ENCODE data around the gene ODR4. TPM values are rescaled to one million over a fixed set of nuclear protein-coding genes. Genes with fewer than 3 reads are reported as not detected.
A peak's percentile ranks its signal among the peaks of the same experiment; 100 is the strongest.
"Not testable (repeated sequence)": the region's sequence is repeated elsewhere in the genome, so short reads cannot be mapped to it uniquely, and the experiment has no call there.

ODR4 gene
- total RNA-seq, 1 donor from 2014 or later, result 57.5 TPM

GRCh38 chr1:186421446-186421845 is 45.8 kb downstream of the ODR4 start:
- no peak for DNase-seq (ENCODE audit: low spot score)

GRCh38 chr1:186424539-186424938 is 48.9 kb downstream of the ODR4 start:
- DNase-seq (ENCODE audit: low spot score), result no peak

GRCh38 chr1:186426118-186426517 is 50.5 kb downstream of the ODR4 start:
- DNase-seq (ENCODE audit: low spot score), result no peak

- no peak for DNase-seq (ENCODE audit: low spot score)
Observed at GRCh38 chr1:186429017-186429416, 53.4 kb downstream of the ODR4 start.

- no peak for DNase-seq (ENCODE audit: low spot score)
Observed at GRCh38 chr1:186435336-186435735, 59.7 kb downstream of the ODR4 start.

- DNase-seq (ENCODE audit: low spot score), result no peak
Observed at GRCh38 chr1:186438567-186438966, 62.9 kb downstream of the ODR4 start.

GRCh38 chr1:186440584-186440983 is 64.9 kb downstream of the ODR4 start:
- no peak for DNase-seq (ENCODE audit: low spot score)

GRCh38 chr1:186442651-186443375 is 67.2 kb downstream of the ODR4 start:
- peak; percentile 5 for DNase-seq (ENCODE audit: low spot score)

- DNase-seq (ENCODE audit: low spot score), result no peak
Observed at GRCh38 chr1:186443638-186444037, 68.0 kb downstream of the ODR4 start.

- peak; percentile 12 for DNase-seq (ENCODE audit: low spot score)
Observed at GRCh38 chr1:186446152-186446551, 70.5 kb downstream of the ODR4 start.

GRCh38 chr1:186454981-186455380 is 79.3 kb downstream of the ODR4 start:
- DNase-seq (ENCODE audit: low spot score), result no peak

GRCh38 chr1:186456729-186457255 is 81.2 kb downstream of the ODR4 start:
- no peak for DNase-seq (ENCODE audit: low spot score)

- DNase-seq (ENCODE audit: low spot score), result not testable (repeated sequence)
Observed at GRCh38 chr1:186459161-186459560, 83.5 kb downstream of the ODR4 start.

GRCh38 chr1:186461014-186461413 is 85.4 kb downstream of the ODR4 start, which contains the start of gene PDC:
Gene PDC (minus strand): TSS chr1:186461114. CDS start chr1:186449459, 11,655 bp downstream.
- no peak for DNase-seq (ENCODE audit: low spot score)

GRCh38 chr1:186463511-186463910 is 87.9 kb downstream of the ODR4 start:
- DNase-seq (ENCODE audit: low spot score), result no peak

GRCh38 chr1:186463926-186464325 is 88.3 kb downstream of the ODR4 start:
- no peak for DNase-seq (ENCODE audit: low spot score)

- not testable (repeated sequence) for DNase-seq (ENCODE audit: low spot score)
Observed at GRCh38 chr1:186465491-186465890, 89.9 kb downstream of the ODR4 start.

GRCh38 chr1:186465946-186466345 is 90.3 kb downstream of the ODR4 start:
- no peak for DNase-seq (ENCODE audit: low spot score)

Other genes with a start within 250 kb of the ODR4 start
- gene PRG4, start 79.6 kb upstream of the ODR4 start, total RNA-seq (ENCODE audit: insufficient read depth, low replicate concordance), result 0.72 TPM
- 61.4 TPM for gene TPR, start 585 bp upstream of the ODR4 start, total RNA-seq (ENCODE audit: insufficient read depth, low replicate concordance)
- gene PDC, start 85.3 kb downstream of the ODR4 start, total RNA-seq (ENCODE audit: insufficient read depth, low replicate concordance), result 14.2 TPM

All from umbilical cord (tissue), 2 donors.